Adrenal gland (tissue), 5 donors: ENCODE results near the gene ZNF292.

Source experiments
- CTCF ChIP-seq, 6 experiments: fragments of 450-650 bp in 4 of 6; fragments of 200-600 bp in 2 of 6; sonication (generic) in 1 of 6; IDR thresholded peaks; 1 replicate in 5 of 6; 2 replicates in 1 of 6; pipeline versions ENCODE4 v1.5.1 to v1.8.0; 2016 to 2021; ENCODE audit warnings: antibody characterized with exemption in 6 of 6, mild to moderate bottlenecking in 2 of 6, moderate library complexity in 1 of 6
- POLR2A ChIP-seq, 2 donors: fragments of 450-650 bp; IDR thresholded peaks; one replicate each; pipeline ENCODE4 v1.6.1; 2017; ENCODE audit warnings: antibody characterized with exemption in 2 of 2, mild to moderate bottlenecking in 2 of 2, moderate library complexity in 1 of 2
- donor health status: DM: no; HTN: no; CAD: no.

- no peak for TF ChIP-seq CTCF (IDR thresholded peaks at IDR 0.05)
- TF ChIP-seq POLR2A (IDR thresholded peaks at IDR 0.05), result no peak
Observed at GRCh38 chr6:87259791-87260190, 104.4 kb downstream of the ZNF292 start.
